HUDEP-2 (cell line): ENCODE measurements around the gene ZC2HC1B.
A peak's percentile ranks its signal among the peaks of the same experiment; 100 is the strongest.

ENCODE experiments used
- DNase-seq, 76 experiments: peaks; one replicate each; lab custom pipeline; 2025; ENCODE audit not compliant: unreplicated experiment in 76 of 76; lab: John Stamatoyannopoulos, UW

ZC2HC1B gene

DNA sequence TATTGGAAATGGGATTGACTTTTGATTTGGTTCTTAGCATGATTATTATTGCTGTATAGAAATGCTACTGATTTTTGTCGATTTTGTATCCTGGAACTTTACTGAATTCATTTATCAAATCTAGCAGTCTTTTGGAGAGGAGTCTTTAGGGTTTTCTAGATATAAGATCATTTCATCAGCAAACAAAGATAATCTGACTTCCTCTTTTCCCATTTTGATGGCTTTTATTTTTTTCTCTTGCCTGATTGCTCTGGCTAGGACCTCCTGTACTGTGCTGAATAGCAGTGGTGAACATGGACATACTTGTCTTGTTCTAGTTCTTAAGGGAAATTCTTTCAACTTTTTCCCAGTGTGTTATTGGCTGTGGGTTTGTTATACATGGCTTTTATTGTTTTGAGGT, 64.6 kb downstream of the ZC2HC1B start:
- no peak for DNase-seq

DNA sequence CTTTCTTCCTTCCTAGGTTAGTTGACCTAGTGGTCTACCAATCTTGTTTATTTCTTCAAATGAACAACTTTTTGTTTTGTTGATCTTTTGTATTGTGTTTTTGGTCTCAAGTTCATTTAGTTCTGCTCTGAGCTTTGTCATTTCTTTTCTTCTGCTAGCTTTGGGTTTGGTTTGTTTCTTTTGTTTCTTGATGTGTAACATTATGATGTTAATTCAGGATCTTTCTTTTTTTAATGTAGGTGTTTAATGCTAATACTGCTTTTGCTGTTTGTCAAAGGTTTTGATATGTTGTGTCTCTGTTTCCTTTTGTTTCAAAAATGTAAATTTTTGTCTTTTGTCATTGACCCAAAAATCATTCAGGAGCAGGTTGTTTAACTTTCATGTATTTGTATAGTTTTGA, 65.7 kb downstream of the ZC2HC1B start:
- DNase-seq: no peak

DNA sequence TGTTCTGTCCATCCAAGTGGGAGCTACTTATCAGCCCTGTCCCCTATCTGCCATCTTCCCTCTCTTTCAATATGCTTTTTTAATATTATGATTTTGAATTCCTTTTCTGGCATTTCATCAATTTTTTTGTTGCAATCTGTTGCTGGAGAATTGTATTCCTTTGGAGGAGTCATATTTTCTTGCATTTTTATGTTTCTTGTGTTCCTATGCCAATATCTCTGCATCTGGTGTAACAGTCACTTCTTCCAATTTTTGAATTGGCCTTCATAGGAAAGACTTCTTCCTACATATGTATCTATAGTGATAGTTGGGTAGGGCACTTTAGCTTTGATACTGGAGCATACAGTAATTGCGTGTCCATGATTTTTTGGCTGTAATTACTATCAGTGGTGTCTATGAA, 70.1 kb downstream of the ZC2HC1B start:
- no peak for DNase-seq

DNA sequence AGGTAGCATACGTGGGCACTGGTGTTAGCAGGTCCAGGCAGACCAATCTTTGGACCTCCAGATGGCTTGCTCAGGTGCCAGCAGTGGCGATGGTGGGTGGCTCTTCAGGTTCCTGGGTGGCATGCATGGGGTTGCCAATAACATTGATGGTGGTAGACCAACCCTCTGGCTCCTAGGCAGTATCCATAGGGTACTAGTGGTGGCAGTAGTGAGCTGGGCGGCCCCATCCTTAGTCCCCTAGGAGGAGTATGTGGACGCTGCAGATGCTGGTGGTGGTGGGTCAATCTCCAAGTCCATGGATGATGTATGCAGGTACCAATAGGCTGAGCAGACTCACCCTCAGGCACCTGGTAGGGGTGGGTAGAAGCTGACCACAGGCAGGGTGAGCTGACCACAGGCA, 70.6 kb downstream of the ZC2HC1B start:
- no peak for DNase-seq

DNA sequence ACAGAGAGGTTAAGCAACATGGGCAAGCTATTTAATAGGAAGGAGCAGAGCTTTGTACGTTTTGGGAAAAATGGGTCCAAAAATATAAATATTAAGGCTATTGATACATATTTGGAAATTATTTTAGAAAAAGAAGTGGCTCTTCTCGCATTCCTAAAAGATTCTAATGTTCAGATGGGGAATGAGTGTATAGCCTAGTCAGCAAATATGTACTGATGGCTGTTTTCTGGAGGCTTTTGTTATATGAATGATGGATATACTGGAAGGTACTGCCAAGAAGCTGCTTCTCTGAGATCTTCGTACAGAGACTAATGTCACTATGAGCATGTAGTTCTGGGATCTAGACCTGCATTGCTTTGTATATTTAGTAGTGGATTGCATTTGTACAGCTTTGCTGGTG, 72.1 kb downstream of the ZC2HC1B start:
- no peak for DNase-seq

DNA sequence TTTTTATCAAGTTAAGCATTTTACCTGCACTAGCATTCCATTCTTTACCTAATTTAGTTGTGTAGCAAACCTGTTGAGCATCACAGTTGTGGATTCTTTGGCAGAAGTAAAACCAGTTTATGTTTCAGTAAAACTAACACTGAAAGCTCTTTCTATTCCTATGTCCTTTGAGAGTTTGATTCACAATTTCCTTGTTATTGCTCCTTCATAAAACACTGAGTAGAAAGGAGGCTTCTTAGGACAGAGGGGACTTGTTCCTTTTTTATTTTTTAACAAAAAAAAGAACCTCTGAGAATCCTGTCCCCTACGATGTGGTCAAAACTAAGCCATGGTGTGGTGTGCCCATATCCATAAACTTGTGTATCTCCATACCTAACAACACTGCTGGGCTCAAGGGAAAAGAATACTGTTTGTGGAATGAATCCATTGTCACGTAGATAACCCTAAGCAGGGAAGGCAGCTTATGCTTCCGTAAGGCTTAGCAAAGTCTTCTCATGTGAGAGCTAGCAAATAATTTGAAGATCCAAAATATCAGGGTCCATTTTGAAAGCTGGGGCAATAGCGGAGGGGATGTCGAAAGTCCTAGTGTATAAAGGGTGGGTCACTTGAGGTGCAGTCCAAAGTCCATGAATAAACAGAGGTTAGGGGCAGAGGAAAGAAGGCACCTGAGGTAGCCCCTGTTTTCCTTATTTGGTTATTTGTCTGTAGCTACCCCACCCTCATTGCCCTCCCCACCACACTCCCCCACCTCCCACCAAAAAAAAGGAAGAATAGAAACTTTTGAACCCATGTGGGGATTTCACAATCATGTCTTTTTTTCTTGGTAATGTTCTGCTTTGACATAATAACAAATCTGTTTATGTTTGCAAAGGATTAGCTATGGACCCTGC, 72.7 kb downstream of the ZC2HC1B start:
- no peak for DNase-seq

DNA sequence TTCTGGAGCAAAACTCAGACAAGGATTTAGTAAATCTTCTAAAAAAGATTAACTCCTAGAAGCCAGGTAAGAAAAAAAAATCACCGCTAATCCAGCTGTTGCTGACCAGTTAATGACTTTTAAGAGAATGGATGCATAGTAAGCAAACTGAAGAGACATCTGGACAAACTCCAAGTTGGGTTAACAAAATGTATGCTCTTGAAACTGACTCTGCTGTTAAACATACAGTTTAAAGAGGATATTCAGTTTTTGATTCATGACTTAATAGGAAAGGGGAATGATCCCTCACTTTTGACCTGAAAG, 73.3 kb downstream of the ZC2HC1B start:
- no peak for DNase-seq

DNA sequence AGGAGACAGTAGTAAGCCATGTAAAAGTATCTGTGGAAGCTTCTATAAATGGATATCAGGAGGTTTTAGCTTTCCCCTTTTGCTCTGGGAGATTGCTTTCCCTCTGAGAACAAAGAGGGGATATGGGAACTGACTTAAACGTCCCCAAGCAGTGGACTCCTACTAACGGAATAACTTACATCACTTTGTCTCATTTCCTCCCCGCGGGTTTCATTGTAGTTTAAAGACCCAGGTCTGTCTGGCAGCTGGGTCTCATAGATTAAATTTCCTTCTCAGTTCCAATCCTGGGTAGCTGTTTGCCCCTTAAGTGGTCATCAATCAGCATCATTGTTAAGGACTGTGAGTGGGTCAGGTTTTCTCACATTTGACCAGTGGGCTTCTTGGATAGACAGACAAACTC, 75.1 kb downstream of the ZC2HC1B start:
- DNase-seq: no peak

DNA sequence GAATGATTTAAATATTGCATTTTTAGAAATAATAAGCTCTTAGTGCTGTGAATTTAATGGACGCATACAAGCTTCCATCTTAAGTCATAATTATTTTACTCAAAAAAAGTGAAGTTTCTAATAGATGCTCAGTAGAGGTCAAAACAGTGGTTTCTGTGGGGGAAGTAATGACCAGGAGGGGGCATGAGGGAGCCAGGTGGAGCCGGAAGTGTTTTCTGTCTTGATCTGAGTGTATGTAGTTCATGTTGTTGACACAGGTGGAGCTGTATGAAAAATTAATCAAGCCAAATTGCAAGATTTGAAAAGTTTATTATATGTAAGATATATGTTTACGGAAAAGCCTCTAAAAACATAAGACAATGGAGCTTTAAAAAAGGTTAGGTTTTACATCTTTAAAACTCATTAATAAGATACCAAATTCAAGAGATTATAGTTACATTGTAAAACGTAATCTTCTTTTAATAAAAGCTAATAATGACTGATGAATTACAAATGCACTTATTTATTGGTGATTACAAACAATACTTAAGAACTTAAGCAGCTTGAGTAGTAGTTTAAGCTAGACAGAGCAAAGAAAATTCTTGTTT, 75.8 kb downstream of the ZC2HC1B start:
- peak in 67 of 76 experiments; percentile 9 to 84 (median 54) for DNase-seq

DNA sequence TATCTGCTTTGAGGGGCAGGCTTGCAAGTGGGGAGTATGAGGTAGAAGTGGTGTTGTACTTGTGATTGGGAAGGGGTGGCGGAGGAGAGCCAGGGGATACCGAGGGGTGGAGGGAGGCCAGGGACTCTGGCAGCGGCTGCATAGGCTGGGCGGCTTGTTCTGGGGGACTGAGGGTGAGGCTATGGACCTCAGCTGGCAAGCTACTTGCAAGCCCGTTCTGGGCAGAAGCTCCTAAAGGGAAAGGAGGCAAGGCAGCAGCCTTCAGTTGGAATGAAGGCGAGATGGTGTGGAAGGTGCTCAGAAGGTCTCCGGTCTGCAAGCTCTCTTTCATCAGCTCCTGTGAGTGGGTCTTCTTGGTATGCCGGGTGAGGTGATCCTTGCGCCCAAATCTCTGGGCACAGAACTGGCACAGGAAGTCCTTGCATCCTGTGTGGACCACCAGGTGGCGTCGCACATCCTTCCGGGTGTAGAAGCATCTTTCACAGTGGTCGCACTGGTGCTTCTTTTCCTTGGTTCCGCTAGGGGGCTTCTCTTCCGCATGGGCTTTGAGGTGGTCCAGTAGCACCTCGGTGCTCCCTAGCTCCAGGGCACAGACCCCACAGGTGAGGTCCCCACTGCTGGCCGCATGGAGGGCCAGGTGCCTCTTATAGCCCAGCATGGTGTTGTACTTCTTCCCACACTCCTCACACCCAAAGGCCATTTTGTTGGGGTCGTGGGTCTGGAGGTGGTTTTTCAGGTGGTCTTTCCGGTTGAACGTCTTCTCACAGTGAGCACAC, 77.8 kb downstream of the ZC2HC1B start:
- peak in 73 of 76 experiments; percentile 20 to 88 (median 71) for DNase-seq

DNA sequence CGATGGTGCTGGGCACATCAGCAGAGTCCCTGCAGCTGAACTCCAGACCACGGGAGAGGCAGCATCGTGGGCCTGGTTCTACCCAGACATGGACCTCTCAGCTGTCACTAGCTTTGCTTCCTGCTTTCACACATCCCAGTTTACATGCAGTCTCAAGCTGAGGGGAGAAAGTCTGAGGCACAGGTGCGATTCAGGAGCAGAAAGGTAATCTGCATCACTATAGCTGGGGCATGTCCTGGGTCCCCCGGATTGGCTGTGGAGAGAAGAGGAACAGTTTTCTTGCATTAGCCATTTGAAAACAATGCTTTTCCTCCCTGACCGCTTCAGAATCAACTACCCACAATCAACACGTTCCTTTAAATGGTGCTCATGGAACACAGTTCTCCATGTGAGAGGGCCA, 83.9 kb downstream of the ZC2HC1B start:
- no peak for DNase-seq

DNA sequence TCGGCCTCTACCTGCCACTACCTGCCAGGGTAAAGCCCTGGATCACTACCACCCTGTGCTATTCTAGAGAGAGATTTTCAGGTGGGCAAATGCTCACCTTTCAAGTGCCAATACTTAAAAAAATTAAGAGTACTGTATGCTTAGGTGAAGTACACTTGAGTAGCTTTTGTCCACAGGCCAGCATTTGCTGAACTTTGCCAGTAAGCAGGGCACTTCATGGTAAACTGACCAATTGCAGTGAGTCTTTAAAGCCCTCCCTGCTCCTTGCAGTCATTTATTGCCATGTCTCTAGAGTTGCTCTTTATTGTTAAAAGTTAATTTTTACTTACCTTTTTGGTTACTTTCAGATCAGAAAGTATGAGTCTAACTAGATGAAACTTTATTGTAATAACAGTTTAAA, 85.3 kb downstream of the ZC2HC1B start:
- no peak for DNase-seq

DNA sequence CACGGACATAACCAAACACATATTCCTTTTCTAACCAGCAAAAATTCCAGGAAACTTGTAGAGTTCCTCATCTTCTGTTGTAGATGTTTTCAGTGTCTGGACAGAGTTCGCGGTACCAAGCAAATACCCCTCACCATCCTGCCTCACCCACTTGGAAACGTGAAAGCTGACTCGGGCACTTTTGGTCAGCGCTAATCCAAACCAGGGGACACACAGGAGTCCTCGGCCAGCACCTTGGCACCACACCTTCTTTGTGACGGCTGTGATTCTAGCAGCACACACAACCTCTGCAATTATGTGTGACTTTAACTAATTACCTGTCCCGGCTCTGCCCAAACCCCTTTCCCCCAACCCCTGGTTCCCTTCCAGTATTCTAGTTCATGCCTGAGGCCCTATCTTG, 85.7 kb downstream of the ZC2HC1B start:
- DNase-seq: no peak

DNA sequence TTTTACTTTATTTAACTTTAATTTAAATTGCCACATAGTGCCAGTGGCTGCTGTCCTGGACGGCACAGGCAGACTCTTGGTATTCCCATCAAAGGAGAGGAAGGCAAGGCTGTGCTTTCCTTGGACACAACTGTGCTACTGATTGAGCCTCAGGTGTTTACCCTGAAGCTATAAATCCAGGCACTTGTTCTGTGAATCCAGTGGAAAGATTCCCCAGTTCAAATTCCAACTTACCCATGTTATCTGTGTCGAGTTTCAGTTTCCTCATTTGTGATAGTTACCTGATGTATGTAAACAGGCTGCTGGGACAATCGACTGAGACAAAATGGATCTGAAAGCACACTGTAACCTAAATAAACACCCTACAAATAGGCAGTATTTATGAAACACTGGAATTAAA, 86.6 kb downstream of the ZC2HC1B start:
- DNase-seq: no peak

DNA sequence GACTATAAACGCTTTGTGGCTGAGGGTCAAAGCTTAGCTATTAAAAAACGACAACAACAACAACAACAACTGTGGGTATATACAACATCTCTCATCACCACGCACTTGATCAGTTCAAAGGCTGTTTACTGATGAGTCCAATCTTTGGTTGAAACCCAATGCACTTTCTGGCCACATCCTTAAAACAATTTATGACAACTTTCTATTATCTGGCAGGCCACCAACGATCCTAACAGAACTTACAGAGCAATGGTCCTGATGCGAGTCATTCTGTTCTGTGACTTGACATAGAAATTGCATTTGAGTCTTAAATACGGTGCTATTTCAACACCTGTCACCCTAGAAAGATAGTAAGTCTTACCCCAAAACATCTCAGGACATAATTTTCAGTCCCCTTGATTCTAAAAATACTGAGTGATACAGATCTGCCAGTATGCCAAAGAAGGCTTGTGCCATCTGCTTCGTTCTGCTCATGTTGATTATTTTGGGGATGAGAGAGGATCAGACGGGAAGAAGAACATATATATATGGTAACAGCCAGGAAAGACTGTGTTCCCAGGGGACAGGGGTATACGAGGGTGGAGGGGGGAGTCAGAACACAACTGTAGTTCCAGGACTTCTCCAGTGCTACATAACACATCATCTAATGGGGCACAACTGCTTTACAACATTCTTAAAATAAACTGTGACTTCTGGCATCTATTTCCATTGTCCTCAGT, 87.9 kb downstream of the ZC2HC1B start:
- no peak for DNase-seq

DNA sequence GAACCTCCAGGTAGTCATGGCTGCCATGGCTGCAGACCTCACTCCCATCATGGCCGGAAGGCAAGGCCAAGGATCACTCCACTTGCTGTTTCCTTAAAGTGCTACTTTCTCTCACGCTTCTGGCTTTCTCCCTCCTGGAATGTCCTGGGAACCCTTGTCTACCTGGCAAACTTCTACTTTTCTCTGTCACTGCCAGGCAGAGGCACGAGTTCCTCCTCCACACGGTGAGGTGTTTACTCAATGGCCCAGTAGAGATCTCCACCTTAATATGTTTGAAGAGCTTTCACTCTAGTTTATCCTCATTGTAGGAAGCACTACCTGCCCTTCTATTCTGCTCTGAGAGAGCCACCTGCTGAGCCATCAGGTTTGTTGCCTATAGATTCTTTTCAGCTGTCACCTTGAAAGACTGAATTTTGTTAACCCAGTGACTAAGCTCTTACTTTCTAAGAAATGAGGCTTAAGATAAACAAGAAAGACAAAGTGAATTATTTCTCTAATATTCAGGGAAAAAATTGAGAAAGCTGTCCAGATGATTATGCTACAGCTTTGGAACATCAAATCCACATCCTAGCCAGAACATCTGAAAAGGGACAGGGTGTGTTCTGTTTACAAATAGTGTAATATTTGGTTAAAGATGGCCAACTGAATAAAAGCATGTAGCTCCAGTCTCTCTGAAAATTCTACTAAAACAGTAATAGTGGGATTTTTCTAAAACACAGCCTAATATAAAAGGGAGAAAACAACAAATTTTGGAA, 88.8 kb downstream of the ZC2HC1B start:
- DNase-seq: no peak

DNA sequence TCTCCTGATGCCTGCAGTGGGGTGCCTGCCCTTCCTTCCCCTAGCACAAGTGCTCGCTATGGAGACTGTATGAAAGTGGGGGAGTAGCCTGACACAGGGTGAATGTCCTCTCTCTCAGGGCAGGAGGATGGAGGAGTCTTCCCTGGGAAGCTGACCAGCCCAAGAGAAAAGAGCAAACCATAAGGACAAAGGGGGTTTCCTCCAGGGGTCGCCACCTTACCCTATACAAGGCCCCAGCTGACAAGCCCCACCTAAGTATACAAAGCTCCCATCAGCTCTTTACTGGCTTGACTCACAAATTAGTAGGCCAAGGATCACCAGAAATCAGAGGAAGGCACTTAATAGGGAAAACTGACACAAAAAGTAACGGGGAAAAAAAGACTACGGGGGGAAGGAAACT, 89.6 kb downstream of the ZC2HC1B start:
- no peak for DNase-seq

DNA sequence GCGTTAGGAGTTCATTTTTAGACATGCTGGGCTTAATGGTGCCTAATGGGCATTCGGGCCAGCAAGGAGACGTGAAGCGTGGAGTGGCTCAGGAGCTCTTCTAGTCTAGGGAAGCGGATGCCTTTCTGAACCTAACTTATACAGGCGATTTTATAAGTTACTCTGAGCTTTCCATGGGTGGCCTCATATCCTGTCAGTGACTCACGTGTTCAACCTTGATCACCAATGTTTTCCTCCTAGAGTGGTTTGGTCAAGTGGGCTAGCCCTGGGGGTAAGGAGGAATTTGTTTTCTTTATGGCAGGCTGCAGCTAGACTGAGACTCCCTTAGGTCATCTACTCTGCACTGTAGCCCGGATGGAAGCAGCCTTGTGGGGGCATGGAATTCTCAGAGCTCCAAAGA, 91.7 kb downstream of the ZC2HC1B start:
- DNase-seq: no peak

DNA sequence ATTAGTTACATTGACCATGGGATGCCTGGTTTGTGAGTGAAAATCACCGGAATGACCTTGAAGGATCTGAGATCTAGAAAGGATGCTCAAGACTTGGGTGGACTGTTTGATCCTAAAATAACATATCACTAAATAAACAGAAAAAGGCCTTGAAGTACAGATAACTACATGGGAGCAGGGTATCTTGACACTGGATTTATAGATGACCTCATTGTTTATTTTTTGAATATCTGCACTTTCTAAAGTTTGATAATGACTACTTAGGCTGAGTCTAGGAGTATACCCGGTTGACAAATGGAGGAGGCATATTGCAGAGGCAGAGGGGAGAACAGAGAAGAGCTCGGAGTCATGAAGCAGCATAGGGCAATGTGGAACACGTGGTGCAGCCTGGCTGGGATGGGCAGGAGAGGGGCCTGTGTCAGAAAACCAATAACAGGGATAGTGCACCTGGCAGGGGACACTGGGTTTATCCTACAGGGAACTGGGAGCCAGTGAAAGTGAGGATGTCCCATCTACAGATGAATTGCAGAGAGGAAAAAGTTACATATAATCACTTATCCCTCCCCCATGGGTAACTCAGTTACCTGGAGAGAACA, 93.5 kb downstream of the ZC2HC1B start:
- DNase-seq: no peak

DNA sequence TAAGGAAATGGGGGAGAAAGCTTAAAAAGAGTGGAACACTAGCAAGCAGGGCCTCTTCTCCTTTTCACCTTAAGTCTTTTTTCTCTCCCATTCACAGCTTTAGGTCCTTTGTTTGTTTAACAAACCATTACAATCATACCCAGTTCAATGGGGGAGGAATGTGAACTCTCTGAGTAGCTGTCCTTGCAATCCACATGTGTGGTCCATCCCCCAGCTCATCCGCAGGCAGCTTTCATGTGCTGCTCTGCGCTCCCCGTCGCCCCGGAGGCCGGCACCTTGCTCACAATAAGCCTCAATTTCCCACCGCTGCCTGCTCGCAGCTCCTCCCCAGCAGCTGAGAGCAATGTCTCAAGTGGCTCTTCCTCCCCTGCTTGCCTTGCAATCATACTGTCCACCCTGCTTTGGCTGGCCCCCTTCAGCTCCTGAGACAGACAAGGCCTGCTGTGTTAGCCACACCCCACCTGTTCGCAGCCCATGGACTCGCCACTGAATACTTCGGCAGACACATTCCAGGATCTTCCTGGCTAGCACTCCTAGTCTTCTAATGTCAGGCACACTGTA, 94.6 kb downstream of the ZC2HC1B start:
- DNase-seq: no peak
